ENCODE measurements around the gene TLN1.

The TLN1 gene

GRCh38 chr9:35651956-35652828 is 79.8 kb downstream of the TLN1 start:
- no peak for TF ChIP-seq CTCF (IDR thresholded peaks at IDR 0.05; ENCODE audit: low read depth, low read length, missing control alignments)
- no peak overlapping the region for H3K4me3 ChIP-seq (replicated peaks; ENCODE audit: low read depth, low read length)

GRCh38 chr9:35650341-35651158 is 81.4 kb downstream of the TLN1 start, which contains the start of gene SIT1:
Gene SIT1 (minus strand): TSS chr9:35650931. CDS start chr9:35650853, 78 bp downstream.
- no peak for TF ChIP-seq CTCF (IDR thresholded peaks at IDR 0.05; ENCODE audit: low read depth, low read length, missing control alignments)
- no peak within 1 kb of the TSS for H3K4me3 ChIP-seq (replicated peaks; ENCODE audit: low read depth, low read length)
- no peak for DNase-seq (ENCODE audit: extremely low read depth, low read depth)

More at GRCh38 chr9:35651956-35652828, 79.8 kb downstream of the TLN1 start:
- no peak for DNase-seq (ENCODE audit: extremely low read depth, low read depth)

- no peak for DNase-seq (ENCODE audit: extremely low read depth, low read depth)
- no peak overlapping the region for H3K4me3 ChIP-seq (replicated peaks; ENCODE audit: low read depth, low read length)
- TF ChIP-seq CTCF (IDR thresholded peaks at IDR 0.05; ENCODE audit: low read depth, low read length, missing control alignments) = no peak
Measured at GRCh38 chr9:35649431-35650340, 82.3 kb downstream of the TLN1 start.
